IPS-20b (cell line): Measurements from ENCODE around the gene PLCB4.

Source experiments
- H3K27ac ChIP-seq: one replicate; pipeline ENCODE4 v1.5.1; 2013; ENCODE audit warnings: low read length
- H3K27me3 ChIP-seq: 2 replicates; pipeline ENCODE4 v1.6.1; 2013; ENCODE audit warnings: mild to moderate bottlenecking, low read length, inconsistent platforms; ENCODE audit not compliant: insufficient read depth
- H3K36me3 ChIP-seq: 2 replicates; pipeline ENCODE4 v1.6.1; 2013; ENCODE audit warnings: low read depth, mild to moderate bottlenecking, inconsistent platforms, low read length, moderate library complexity; ENCODE audit not compliant: insufficient read depth
- H3K4me1 ChIP-seq: 2 replicates; pipeline ENCODE4 v1.6.1; 2013; ENCODE audit warnings: mild to moderate bottlenecking, control low read depth, inconsistent platforms, low read length, moderate library complexity; ENCODE audit not compliant: insufficient read depth
- H3K4me3 ChIP-seq: 2 replicates; pipeline ENCODE4 v1.5.1; 2013; ENCODE audit warnings: mild to moderate bottlenecking, low read length, inconsistent platforms
- H3K9ac ChIP-seq: 2 replicates; pipeline ENCODE4 v1.6.1; 2013; ENCODE audit warnings: low read depth, mild to moderate bottlenecking, inconsistent platforms, low read length, moderate library complexity
- H3K9me3 ChIP-seq: 2 replicates; pipeline ENCODE4 v1.6.1; 2013; ENCODE audit warnings: mild to moderate bottlenecking, low read depth, low read length, inconsistent platforms; ENCODE audit not compliant: insufficient read depth

The PLCB4 gene

GRCh38 chr20:9131841-9132240 is 63.0 kb downstream of the PLCB4 start:
- Histone ChIP-seq H3K27me3 (no peaks in the 10 kb centered on the region), H3K4me1 (no peaks in the 10 kb centered on the region), H3K36me3 (no peaks in the 10 kb centered on the region), H3K4me3 (no peak overlapping the region), H3K9me3 (peaks cover 9% of the 10 kb centered on the region; the same call in 1 of the 2 replicates), H3K27ac (no peak overlapping the region), H3K9ac (no peak overlapping the region)

- Histone ChIP-seq H3K27me3 (no peaks in the 10 kb centered on the region), H3K27ac (no peak overlapping the region), H3K9ac (no peak overlapping the region), H3K4me3 (no peak overlapping the region), H3K4me1 (no peaks in the 10 kb centered on the region), H3K36me3 (no peaks in the 10 kb centered on the region), H3K9me3 (peaks cover 9% of the 10 kb centered on the region; the same call in 1 of the 2 replicates)
These were observed 65.5 kb downstream of the PLCB4 start for GRCh38 chr20:9134346-9134745.

- Histone ChIP-seq H3K27ac (no peak overlapping the region), H3K4me1 (no peaks in the 10 kb centered on the region), H3K4me3 (no peak overlapping the region), H3K27me3 (no peaks in the 10 kb centered on the region), H3K36me3 (no peaks in the 10 kb centered on the region), H3K9ac (no peak overlapping the region), H3K9me3 (peaks cover 9% of the 10 kb centered on the region; the same call in 1 of the 2 replicates)
These were observed 67.2 kb downstream of the PLCB4 start for GRCh38 chr20:9136114-9136513.

GRCh38 chr20:9137001-9137400 is 68.1 kb downstream of the PLCB4 start:
- Histone ChIP-seq H3K27ac (no peak overlapping the region), H3K4me3 (no peak overlapping the region), H3K36me3 (no peaks in the 10 kb centered on the region), H3K9ac (no peak overlapping the region), H3K27me3 (no peaks in the 10 kb centered on the region), H3K9me3 (peaks cover 2% of the 10 kb centered on the region; the same call in 1 of the 2 replicates), H3K4me1 (no peaks in the 10 kb centered on the region)

- H3K27me3 ChIP-seq: no peaks in the 10 kb centered on the region
- no peak overlapping the region for H3K4me3 ChIP-seq
- no peak overlapping the region for H3K9ac ChIP-seq
- no peak overlapping the region for H3K27ac ChIP-seq
- H3K36me3 ChIP-seq: no peaks in the 10 kb centered on the region
- no peaks in the 10 kb centered on the region for H3K9me3 ChIP-seq
- no peaks in the 10 kb centered on the region for H3K4me1 ChIP-seq
These were observed 70.4 kb downstream of the PLCB4 start for GRCh38 chr20:9139106-9139833.

- no peak overlapping the region for H3K9ac ChIP-seq
- no peaks in the 10 kb centered on the region for H3K4me1 ChIP-seq
- no peaks in the 10 kb centered on the region for H3K9me3 ChIP-seq
- no peaks in the 10 kb centered on the region for H3K36me3 ChIP-seq
- H3K4me3 ChIP-seq: no peak overlapping the region
- no peak overlapping the region for H3K27ac ChIP-seq
- H3K27me3 ChIP-seq: no peaks in the 10 kb centered on the region
These were observed 71.4 kb downstream of the PLCB4 start for GRCh38 chr20:9140162-9140760.

- H3K27ac ChIP-seq: no peak overlapping the region
- H3K4me1 ChIP-seq: no peaks in the 10 kb centered on the region
- H3K27me3 ChIP-seq: no peaks in the 10 kb centered on the region
- H3K9ac ChIP-seq: no peak overlapping the region
- H3K36me3 ChIP-seq: no peaks in the 10 kb centered on the region
- no peak overlapping the region for H3K4me3 ChIP-seq
- peaks cover 2% of the 10 kb centered on the region; the same call in 1 of the 2 replicates for H3K9me3 ChIP-seq
These were observed 72.2 kb downstream of the PLCB4 start for GRCh38 chr20:9141070-9141469.

- H3K4me1 ChIP-seq: no peaks in the 10 kb centered on the region
- no peaks in the 10 kb centered on the region for H3K27me3 ChIP-seq
These were observed 73.0 kb downstream of the PLCB4 start for GRCh38 chr20:9141921-9142320.

GRCh38 chr20:9142809-9143208 is 73.9 kb downstream of the PLCB4 start:
- Histone ChIP-seq H3K9me3 (peaks cover 4% of the 10 kb centered on the region; the same call in 1 of the 2 replicates), H3K27me3 (no peaks in the 10 kb centered on the region), H3K4me1 (no peaks in the 10 kb centered on the region), H3K4me3 (no peak overlapping the region), H3K9ac (no peak overlapping the region), H3K27ac (no peak overlapping the region), H3K36me3 (no peaks in the 10 kb centered on the region)

More at GRCh38 chr20:9141921-9142320, 73.0 kb downstream of the PLCB4 start:
- H3K9ac ChIP-seq: no peak overlapping the region
- no peak overlapping the region for H3K27ac ChIP-seq
- no peaks in the 10 kb centered on the region for H3K36me3 ChIP-seq
- peaks cover 4% of the 10 kb centered on the region; the same call in 1 of the 2 replicates for H3K9me3 ChIP-seq
- no peak overlapping the region for H3K4me3 ChIP-seq

- Histone ChIP-seq H3K27me3 (no peaks in the 10 kb centered on the region), H3K36me3 (no peaks in the 10 kb centered on the region), H3K27ac (no peak overlapping the region), H3K4me3 (no peak overlapping the region), H3K9ac (no peak overlapping the region), H3K9me3 (peaks cover 4% of the 10 kb centered on the region; the same call in 1 of the 2 replicates), H3K4me1 (no peaks in the 10 kb centered on the region)
These were observed 75.0 kb downstream of the PLCB4 start for GRCh38 chr20:9143926-9144325.

GRCh38 chr20:9144643-9145042 is 75.8 kb downstream of the PLCB4 start:
- Histone ChIP-seq H3K27me3 (no peaks in the 10 kb centered on the region), H3K4me1 (no peaks in the 10 kb centered on the region), H3K4me3 (no peak overlapping the region), H3K27ac (no peak overlapping the region), H3K9ac (no peak overlapping the region), H3K36me3 (no peaks in the 10 kb centered on the region), H3K9me3 (peaks cover 4% of the 10 kb centered on the region; the same call in 1 of the 2 replicates)

- Histone ChIP-seq H3K4me3 (no peak overlapping the region), H3K27ac (no peak overlapping the region), H3K27me3 (no peaks in the 10 kb centered on the region), H3K4me1 (no peaks in the 10 kb centered on the region), H3K9me3 (peaks cover 4% of the 10 kb centered on the region; the same call in 1 of the 2 replicates), H3K9ac (no peak overlapping the region), H3K36me3 (no peaks in the 10 kb centered on the region)
These were observed 76.3 kb downstream of the PLCB4 start for GRCh38 chr20:9145142-9145541.
